ENCODE results near the gene APOA1.

DNA sequence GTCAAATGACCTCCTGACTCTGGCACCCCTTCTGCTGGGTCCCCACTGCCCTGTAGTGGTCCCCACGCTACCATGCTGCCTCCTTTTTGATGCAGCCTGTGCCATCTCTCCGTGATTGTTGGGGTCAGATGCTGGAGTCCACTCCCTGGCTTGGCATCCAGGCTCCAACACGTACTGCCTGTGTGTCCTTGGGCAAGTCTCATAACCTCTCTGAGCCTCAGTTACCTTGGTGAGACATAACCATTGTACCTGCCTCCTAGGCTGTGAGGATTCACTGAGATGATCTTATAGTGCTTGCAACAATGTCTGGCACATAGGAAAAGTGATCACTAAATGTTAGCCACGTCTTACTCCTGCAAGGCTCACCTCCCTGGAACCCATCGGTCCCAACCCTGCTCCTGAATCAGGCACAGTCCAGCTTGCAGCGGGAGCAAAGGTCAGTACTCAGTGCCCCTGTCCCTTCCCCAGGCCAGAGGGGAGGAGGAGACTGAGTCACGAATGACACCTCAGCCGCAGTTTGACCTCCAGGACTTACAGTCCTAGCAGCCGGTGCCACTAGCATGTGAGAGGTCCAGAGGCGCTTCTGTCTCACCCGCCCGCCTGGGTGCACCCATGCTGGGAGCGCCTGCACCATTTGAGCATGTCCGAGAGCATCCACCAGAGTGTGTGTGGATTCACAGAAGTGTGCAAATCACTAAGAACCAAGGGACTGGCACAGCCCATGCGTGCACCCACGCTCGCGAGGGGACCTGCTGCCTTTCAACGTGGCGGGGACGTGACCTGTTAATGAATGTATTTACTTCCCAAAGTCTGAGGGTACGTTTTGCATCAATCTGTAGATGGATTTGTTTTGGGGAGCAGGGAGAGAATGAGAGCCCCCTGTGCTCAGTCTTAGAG lies 11.3 kb downstream of the APOA1 start:
- no peak for TF ChIP-seq BHLHE40 (IDR thresholded peaks at IDR 0.05; ENCODE audit: low read depth, low read length)
- no peak for TF ChIP-seq POLR2A (IDR thresholded peaks at IDR 0.05; ENCODE audit: low read depth, low read length)
- TF ChIP-seq, protein P1, sequence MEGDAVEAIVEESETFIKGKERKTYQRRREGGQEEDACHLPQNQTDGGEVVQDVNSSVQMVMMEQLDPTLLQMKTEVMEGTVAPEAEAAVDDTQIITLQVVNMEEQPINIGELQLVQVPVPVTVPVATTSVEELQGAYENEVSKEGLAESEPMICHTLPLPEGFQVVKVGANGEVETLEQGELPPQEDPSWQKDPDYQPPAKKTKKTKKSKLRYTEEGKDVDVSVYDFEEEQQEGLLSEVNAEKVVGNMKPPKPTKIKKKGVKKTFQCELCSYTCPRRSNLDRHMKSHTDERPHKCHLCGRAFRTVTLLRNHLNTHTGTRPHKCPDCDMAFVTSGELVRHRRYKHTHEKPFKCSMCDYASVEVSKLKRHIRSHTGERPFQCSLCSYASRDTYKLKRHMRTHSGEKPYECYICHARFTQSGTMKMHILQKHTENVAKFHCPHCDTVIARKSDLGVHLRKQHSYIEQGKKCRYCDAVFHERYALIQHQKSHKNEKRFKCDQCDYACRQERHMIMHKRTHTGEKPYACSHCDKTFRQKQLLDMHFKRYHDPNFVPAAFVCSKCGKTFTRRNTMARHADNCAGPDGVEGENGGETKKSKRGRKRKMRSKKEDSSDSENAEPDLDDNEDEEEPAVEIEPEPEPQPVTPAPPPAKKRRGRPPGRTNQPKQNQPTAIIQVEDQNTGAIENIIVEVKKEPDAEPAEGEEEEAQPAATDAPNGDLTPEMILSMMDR (conservative IDR thresholded peaks at IDR 0.05; ENCODE audit: low read depth, low read length), result no peak
- TF ChIP-seq, protein P2, sequence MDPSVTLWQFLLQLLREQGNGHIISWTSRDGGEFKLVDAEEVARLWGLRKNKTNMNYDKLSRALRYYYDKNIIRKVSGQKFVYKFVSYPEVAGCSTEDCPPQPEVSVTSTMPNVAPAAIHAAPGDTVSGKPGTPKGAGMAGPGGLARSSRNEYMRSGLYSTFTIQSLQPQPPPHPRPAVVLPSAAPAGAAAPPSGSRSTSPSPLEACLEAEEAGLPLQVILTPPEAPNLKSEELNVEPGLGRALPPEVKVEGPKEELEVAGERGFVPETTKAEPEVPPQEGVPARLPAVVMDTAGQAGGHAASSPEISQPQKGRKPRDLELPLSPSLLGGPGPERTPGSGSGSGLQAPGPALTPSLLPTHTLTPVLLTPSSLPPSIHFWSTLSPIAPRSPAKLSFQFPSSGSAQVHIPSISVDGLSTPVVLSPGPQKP (IDR thresholded peaks at IDR 0.05; ENCODE audit: borderline replicate concordance, low read depth, low read length), result no peak
- no peak for TF ChIP-seq CHD1 (IDR thresholded peaks at IDR 0.05; ENCODE audit: low read depth, low read length)
- TF ChIP-seq MXI1 (IDR thresholded peaks at IDR 0.05; ENCODE audit: borderline replicate concordance, low read depth, low read length), result no peak
- no peak for TF ChIP-seq FOS (IDR thresholded peaks at IDR 0.05; ENCODE audit: low read depth, low read length)
- no peak for TF ChIP-seq RAD21 (IDR thresholded peaks at IDR 0.05; ENCODE audit: low read length)
- TF ChIP-seq RCOR1 (IDR thresholded peaks at IDR 0.05; ENCODE audit: insufficient replicate concordance, low read length), result no peak

All from IMR-90 (cell line).